ENCODE results near the gene MRPL50. TPM values are rescaled to one million over a fixed set of nuclear protein-coding genes. Genes with fewer than 3 reads are reported as not detected.
A peak's percentile ranks its signal among the peaks of the same experiment; 100 is the strongest.

Gene MRPL50
- total RNA-seq, 6 experiments from 2014 or later = 4.6 to 8.7 (median 6.7) TPM

DNA sequence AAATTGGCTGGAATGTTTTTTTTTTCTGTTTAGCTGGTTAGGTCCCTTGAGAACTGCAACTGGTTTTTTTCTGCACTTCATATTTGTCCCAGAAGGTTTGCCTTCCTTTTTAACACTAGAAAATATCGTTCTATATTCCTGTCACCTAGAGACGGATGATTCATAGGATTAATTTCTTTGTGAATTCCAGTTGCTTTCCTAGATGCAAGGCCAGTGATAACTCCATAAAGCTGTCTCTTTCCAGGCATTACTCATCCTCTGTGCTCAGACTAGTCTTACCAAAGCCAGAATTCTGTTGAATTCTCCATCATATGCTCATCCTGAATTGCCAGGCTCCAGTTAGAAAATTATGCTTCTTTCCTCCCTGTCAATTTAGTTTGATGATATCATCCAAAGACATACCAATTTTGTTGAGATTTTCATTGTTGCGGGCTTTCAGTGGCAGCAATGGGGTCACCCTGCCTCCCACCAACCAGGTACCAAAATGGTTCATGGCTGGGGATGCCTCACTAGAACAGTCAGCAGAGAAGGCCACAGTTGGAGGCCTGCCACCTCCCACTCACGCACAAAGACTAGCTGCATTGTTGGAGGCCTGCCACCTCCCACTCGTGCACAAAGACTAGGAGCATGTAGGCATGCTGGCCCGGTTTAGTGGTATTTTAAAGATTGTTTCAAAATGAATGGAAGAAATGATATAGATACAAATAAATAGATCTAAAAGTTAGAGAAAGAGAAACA is 22.1 kb downstream of the MRPL50 start:
- 51% methylated on average over 6 of the region's 6 CpGs for WGBS (ENCODE audit: insufficient coverage, low coverage, low lambda C conversion rate, missing lambda C conversion rate)
- ATAC-seq (peak; percentile 17 to 42 (median 36)), DNase-seq (peak; percentile 63 to 72 (median 72))
- H3K27ac ChIP-seq = peak overlapping the region in 1 of 3 donors; percentile 42
- peaks cover 0 to 45% (median 11%) of the 10 kb centered on the region in 4 donors for H3K36me3 ChIP-seq
- H3K9me3 ChIP-seq = no peaks in the 10 kb centered on the region
- TF ChIP-seq POLR2A (IDR thresholded peaks at IDR 0.05) = no peak
- TF ChIP-seq, protein P1, sequence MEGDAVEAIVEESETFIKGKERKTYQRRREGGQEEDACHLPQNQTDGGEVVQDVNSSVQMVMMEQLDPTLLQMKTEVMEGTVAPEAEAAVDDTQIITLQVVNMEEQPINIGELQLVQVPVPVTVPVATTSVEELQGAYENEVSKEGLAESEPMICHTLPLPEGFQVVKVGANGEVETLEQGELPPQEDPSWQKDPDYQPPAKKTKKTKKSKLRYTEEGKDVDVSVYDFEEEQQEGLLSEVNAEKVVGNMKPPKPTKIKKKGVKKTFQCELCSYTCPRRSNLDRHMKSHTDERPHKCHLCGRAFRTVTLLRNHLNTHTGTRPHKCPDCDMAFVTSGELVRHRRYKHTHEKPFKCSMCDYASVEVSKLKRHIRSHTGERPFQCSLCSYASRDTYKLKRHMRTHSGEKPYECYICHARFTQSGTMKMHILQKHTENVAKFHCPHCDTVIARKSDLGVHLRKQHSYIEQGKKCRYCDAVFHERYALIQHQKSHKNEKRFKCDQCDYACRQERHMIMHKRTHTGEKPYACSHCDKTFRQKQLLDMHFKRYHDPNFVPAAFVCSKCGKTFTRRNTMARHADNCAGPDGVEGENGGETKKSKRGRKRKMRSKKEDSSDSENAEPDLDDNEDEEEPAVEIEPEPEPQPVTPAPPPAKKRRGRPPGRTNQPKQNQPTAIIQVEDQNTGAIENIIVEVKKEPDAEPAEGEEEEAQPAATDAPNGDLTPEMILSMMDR (IDR thresholded peaks at IDR 0.05) = no peak
- H3K4me3 ChIP-seq = no peak overlapping the region
- intact Hi-C loops (cut with DNase I) = no loop called here
- peaks cover 0 to 57% (median 10%) of the 10 kb centered on the region in 4 donors for H3K4me1 ChIP-seq
- no peaks in the 10 kb centered on the region for H3K27me3 ChIP-seq

DNA sequence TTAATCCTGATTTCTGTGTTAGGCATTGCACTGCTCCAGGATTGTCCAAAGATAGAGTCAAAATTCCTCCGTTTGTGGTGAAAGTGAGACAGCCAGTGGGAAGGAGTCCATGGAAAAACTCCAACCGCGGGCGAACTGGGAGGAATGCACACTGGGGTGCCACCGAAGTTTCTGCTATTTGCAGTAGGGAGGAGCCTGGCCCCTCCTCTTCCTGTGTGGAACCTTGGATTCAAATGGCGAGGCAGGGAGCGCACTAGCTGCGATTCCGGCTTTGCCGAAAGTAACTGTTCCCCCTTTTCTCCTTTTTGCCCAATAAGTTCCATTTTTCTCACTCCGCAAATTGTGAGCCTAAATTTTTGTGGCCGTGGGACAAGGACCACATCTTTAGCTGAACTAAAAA is 22.9 kb downstream of the MRPL50 start:
- ATAC-seq (peak; percentile 42 to 65 (median 48)), DNase-seq (peak in 2 of 3 donors; percentile 63 to 66)
- 50% methylated on average over 12 of the region's 12 CpGs for WGBS (ENCODE audit: insufficient coverage, low coverage, low lambda C conversion rate, missing lambda C conversion rate)
- H3K4me3 ChIP-seq = no peak overlapping the region
- no peaks in the 10 kb centered on the region for H3K9me3 ChIP-seq
- intact Hi-C loops (cut with DNase I) = no loop called here
- H3K4me1 ChIP-seq = peaks cover 0 to 59% (median 10%) of the 10 kb centered on the region in 4 donors
- peaks cover 0 to 47% (median 14%) of the 10 kb centered on the region in 4 donors for H3K36me3 ChIP-seq
- TF ChIP-seq, protein P1 (IDR thresholded peaks at IDR 0.05) = no peak
- TF ChIP-seq POLR2A (IDR thresholded peaks at IDR 0.05) = peak; percentile 15
- H3K27ac ChIP-seq = peak overlapping the region in 2 of 3 donors; percentile 20 to 42
- H3K27me3 ChIP-seq = no peaks in the 10 kb centered on the region

DNA sequence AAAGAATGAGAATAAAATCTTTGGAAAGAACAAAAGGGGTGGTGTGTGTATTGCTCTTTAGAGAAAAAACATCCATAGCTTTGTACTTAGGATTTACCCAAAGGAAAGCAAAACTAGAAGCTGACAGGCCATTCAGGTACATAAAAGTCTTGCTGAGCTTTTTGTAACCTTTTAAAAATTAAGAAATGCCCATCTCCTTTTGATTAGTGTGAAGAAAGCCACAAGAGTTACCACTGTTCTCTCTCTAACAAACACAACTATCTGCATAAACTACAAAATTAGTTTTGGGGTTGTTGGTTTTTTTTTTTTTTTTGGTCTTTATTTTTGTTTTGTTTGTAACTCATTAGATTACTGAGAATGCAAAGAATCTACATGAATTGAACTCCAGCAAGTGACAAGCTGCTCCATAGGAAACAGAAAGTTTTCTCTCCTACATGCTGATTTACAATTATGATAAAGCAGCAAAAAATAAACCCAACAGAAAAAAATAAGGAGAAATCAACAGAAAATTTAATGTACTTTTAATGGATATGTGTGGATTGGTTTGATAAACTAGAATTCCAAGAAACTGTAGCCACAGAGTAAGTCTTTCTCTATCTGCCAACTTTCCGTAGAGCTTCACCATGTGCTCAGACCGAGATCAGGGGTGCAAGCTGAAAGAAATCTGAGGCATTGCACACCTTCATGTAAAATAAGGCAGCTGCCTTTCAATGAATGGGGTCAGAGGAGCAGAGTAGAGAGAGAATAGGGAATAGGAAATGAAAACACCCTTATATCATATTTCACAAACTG is 25.9 kb downstream of the MRPL50 start:
- intact Hi-C loops (cut with DNase I) = no loop called here
- WGBS (ENCODE audit: insufficient coverage, low coverage, low lambda C conversion rate, missing lambda C conversion rate) = 49% methylated on average over 2 of the region's 2 CpGs
- DNase-seq = no peak
- no peaks in the 10 kb centered on the region for H3K9me3 ChIP-seq
- TF ChIP-seq, protein P1 (IDR thresholded peaks at IDR 0.05) = no peak
- no peak for TF ChIP-seq POLR2A (IDR thresholded peaks at IDR 0.05)
- H3K4me1 ChIP-seq = peaks cover 0 to 80% (median 14%) of the 10 kb centered on the region in 4 donors
- no peak overlapping the region for H3K4me3 ChIP-seq
- H3K27ac ChIP-seq = peak overlapping the region in 1 of 3 donors; percentile 19
- no peak for ATAC-seq
- H3K36me3 ChIP-seq = peaks cover 0 to 74% (median 25%) of the 10 kb centered on the region in 4 donors
- H3K27me3 ChIP-seq = no peaks in the 10 kb centered on the region

DNA sequence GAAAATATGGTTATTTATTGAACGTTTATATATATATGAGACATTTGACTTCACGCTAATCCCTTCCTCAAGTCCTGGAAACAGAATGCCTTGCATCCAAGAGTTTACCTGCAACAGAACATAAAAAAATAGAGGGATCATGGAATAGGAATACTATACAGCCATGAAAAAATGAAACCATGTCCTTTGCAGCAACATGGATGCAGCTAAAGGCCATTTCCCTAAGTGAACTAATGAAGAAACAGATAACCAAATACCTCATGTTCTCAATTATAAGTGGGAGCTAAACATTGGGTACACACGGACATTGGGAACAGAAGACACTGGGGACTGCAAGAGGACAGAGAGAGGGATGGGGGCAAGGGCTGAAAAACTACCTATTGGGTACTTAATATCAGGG is 26.6 kb downstream of the MRPL50 start:
- Histone ChIP-seq H3K9me3 (no peaks in the 10 kb centered on the region), H3K27ac (no peak overlapping the region), H3K4me1 (peaks cover 0 to 80% (median 17%) of the 10 kb centered on the region in 4 donors), H3K4me3 (no peak overlapping the region), H3K27me3 (no peaks in the 10 kb centered on the region), H3K36me3 (peaks cover 0 to 77% (median 29%) of the 10 kb centered on the region in 4 donors)
- DNase-seq (no peak), ATAC-seq (no peak)
- intact Hi-C loops (cut with DNase I) = no loop called here
- 75% methylated on average over 3 of the region's 3 CpGs for WGBS (ENCODE audit: insufficient coverage, low coverage, low lambda C conversion rate, missing lambda C conversion rate)
- TF ChIP-seq, protein P1 (IDR thresholded peaks at IDR 0.05) = no peak
- TF ChIP-seq POLR2A (IDR thresholded peaks at IDR 0.05) = no peak

Data from right lobe of liver (tissue), 6 donors.